Measurements from ENCODE around the gene EXOC2.

Gene EXOC2

DNA sequence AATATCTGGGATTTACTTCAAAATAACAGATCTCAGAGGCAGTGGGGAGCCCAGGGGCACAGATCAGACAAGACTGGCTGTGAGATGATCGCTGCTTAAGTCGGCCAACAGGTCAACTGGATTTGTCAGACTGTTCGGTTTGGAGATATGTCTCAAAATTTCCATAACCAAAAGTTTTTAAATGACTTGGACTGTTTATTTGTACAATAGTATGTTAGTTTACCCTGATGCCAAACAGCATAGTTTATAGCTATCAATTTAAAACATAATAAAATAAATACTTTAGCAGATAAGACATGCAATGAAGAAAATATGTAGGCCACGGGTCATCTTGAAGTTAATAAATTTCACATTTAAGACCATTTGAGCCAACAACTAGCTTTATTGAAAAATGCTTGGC, 174.7 kb downstream of the EXOC2 start:
- DNase-seq = no peak

DNA sequence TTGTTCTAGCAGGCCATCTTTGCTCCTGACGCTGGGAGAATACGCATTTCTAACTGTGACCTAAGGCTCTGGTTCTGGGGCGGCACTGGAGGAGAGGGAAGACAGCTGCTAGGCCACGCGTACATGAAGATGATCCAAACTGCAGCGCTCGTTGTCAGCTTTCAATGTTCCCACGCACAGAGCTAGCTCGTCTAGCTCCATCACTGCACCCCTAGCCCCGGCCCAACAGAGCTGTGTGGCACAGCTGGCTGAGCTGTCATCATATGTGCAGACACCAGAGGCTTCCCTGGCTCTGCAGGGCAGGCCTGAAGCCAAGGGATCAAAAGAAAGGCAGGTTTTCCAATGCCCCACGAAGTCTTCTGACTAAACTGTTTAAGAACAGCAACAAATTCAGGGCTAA, 176.7 kb downstream of the EXOC2 start:
- no peak for DNase-seq

DNA sequence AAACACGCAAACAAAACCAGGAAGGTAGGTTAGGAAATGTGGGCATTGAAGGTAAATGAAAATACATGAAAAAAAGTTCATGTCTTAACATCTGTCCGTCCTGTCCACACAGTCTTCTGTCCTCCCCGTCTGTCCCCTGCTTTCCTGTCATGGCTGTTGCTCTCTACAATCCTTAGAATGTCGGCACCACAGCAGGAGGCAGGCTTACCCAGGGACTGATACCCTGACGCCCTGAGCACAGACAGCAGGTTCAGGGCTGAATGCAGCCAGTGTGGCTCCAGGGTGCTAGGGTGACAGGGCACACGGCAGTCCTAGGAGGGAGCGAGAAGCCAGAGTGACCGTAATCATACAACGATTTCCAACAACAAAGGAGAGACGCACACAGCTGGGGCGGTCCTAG, 177.7 kb downstream of the EXOC2 start:
- no peak for DNase-seq

DNA sequence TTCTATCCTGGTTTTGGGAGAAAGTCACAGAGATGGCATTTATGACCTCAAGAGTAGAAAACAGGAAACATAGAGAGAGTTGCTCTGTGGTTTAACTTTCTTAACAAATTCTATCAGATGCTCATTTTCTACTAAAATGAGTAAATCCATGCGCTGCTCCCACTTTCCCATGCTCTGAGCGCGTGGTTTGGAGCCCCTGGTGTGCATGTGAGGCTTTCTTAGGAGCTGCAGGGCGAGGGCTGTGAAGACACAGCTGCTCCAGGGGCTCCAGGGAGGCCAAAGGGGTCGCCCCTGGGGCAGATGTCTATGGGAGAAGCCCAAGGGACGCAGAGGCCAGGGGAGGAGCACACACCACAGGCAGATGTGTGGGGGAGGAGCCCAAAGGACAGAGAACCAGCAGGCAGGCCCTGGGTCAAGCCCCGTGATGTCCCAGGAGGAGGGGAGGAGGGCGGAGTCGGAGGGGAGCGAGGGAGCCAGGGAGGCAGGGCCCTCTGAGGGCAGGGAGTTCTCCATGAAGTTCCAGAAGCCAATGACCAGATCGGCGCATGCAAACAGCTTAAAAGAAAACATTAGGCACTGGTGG, 178.5 kb downstream of the EXOC2 start:
- DNase-seq = no peak

DNA sequence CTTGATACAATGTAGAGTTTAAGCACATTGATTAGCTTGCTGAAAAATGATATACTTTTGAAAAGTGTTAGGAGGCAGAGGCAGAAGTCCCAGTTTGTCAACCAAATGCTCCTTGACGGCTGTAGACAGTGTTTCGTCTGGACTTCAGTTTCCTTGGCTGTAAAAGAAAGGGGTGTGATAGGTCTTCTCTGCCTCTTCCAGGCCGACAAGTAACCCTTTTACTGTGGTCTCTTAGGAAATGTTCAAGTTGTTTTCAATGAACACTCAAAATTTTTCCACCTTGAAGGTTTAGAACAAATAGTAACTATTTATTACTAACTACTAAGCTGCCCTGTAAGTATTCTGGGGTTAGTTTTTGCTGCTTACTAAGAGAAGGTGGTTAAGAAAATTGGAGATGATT, 179.0 kb downstream of the EXOC2 start:
- no peak for DNase-seq

DNA sequence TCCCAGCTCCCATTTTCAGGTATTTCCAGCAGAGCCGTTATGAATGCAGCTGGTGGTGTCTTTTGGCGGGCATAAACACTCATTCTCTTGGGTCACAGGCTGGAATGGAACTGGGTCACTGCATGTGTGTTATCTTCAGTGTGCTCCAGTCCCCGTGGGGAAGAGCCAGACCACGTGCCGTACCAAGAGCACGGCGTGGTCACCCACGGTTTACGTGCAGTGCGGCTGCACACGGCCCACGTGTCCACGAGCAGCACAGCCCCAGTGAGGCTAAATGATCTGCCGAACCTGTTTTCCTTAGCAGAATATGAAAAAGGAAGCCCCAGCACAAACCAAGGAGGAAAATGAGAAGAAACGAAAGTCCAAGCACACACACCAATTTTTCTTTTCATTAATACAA, 179.9 kb downstream of the EXOC2 start:
- DNase-seq = no peak

DNA sequence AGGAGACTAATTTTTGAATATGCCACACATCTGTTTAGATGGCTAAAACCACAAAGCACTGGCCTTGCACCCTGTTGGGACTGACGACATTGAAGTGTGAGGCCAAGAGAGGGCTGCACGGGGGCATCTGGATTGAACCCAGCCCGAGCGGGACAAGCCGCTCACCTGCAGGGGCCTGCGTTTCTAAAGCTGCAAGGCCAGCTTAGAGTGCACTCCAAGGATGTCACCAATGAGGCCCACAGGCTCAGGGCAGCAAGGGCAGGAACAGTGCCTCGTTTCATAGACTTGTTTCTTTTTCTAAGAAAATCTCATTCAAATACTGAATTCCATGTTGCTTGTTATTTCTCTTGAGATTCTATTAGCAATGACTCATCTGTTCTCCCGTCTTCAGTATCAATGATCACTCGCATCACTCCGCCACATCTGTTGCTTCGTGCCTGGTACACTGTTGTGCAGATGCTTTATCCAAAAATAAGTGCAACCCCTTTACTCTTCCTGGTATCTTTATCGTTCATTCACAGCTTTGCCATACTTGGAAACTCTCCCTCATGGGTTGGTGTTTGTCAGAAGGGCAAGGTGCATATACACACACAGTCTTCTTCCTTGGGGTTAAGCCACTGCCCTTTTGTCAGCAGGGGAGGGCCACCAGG, 181.3 kb downstream of the EXOC2 start:
- no peak for DNase-seq

DNA sequence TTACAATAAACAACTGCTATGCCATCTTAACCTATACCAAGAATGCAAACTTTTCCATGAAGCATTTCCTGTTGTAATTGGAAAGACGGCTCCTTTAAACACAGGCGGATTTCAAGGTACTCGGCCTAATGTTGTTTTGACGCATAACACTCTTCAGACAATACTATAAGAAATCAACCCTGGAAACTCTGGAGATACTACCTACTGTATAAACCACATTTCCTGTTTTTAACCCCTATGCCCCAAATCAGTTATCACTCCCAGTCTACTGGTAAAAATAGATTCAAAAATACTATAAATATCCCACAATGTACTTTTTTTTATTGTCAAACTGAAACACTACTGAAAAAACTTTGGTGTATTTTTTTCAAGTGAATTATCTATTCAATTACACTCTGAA, 183.3 kb downstream of the EXOC2 start:
- no peak for DNase-seq

DNA sequence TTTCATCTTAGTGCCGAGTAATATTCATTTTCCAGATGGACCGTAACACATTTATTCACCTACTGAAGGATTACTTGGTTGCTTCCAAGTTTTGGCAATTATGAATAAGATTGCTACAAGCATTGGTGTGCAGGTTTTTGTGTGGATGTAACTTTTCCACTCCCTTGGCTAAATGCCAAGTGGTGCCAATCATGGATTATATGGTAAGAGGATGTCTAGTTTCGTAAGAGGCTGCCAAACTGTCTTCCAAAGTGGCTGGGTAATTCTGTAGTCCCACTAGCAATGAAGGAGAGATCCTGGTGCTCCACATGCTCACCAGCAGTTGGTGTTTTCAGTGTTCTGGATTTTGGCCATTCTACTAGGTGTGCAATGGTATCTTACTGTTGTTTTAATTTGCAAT, 184.3 kb downstream of the EXOC2 start:
- DNase-seq = no peak

DNA sequence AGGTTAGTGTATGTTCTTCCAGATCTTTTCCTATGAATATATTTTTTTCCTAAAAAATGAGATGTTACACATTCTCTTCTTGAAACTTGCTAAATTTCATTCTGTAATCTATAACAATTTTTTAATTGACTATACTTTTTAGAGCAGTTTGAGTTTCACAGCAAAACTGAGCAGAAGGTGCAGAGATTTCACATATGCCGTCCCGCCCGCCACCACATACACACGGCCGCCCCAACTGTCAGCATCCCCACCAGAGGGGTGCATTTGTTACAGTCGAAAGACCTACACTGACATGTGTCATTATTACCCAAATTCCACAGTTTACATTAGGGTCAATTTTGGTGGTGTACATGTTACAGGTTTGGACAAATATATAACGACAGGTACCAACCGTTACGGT, 184.9 kb downstream of the EXOC2 start:
- DNase-seq = no peak

DNA sequence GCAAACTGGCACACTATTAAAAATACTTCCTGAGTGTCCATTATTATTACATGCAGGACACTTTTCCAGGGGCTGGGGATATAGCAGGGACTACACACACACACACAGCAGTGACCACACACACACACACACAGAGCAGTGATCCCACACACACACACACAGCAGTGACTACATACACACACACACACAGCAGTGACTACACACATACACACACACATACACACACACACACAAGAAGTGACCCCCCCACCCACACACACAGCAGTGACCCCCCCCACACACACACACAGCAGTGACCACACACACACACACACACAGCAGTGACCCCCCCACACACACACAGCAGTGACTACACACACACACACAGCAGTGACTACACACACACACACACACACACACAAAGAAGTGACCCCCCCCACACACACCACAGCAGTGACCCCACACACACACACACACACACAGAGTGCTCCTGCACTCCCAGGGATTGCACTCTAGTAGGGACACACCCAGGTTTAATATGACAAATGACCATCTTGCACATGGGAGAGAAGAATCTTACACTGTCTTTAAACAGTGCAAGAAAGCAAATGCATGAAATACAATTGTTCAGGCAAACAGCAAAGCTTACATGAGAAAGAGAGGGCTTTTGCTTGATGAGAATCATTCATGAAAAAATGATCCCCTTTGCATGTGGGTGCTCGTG, 185.9 kb downstream of the EXOC2 start:
- no peak for DNase-seq

DNA sequence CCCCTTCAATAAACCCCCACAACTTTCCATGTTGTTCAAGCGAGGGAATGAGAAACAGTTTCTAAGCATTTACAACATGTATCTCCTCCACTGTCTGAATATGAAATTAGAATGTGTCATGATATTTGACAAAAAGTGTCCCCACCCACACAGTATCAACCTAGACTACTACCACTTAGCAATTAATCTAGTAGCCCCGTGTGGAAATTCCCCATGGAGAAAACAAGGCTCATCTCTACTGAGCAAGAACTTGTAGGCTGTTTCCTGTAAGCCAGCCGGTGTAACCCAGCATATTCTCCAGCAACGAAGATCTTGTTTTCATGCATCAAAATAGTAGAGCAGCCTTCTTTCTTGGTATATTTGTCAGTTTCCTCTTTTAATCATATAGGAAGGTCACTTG, 186.4 kb downstream of the EXOC2 start:
- DNase-seq = no peak

DNA sequence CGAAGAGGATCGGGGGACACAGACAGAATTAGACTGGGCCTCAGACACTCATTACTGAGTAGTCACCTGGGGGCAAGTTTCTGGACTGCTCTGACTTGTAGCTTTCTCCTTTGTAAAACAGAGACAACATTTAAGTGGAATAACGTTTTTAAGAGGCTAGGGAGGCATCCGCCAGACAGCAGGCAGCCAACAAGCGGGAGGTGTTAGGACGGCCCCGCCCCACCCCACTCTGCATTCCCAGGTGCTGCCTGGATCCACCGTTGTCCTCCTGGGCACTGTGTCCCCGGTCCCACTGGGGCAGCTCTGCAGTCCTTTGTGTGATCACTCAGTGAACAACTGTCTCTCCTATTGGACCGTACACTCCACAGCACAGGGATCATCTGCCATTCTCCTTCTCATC, 187.6 kb downstream of the EXOC2 start:
- DNase-seq = no peak

DNA sequence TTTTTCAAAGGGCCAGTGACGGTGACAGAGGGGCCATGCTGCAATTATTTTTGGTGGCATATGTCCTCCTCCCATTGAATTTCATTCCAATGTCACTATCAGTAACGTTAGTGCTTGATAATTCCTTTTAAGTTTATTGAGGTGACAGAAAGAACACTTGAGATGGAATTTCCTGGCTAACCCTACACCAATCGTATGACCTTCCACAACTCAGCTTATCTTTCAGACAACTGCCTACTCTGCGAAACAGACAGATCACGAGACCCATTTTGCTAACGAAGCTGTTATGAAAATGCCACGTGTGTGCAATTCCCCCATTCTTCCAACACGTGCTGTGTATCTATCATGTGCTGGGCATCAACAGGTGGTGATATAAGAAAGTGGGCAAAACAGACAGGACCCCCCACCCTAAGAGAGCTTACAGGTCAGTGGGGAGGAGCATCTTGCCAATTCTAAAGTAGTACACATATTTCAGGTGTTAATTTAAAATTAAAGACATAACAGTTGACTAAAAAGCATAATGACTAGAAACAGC, 188.4 kb downstream of the EXOC2 start:
- DNase-seq = no peak

DNA sequence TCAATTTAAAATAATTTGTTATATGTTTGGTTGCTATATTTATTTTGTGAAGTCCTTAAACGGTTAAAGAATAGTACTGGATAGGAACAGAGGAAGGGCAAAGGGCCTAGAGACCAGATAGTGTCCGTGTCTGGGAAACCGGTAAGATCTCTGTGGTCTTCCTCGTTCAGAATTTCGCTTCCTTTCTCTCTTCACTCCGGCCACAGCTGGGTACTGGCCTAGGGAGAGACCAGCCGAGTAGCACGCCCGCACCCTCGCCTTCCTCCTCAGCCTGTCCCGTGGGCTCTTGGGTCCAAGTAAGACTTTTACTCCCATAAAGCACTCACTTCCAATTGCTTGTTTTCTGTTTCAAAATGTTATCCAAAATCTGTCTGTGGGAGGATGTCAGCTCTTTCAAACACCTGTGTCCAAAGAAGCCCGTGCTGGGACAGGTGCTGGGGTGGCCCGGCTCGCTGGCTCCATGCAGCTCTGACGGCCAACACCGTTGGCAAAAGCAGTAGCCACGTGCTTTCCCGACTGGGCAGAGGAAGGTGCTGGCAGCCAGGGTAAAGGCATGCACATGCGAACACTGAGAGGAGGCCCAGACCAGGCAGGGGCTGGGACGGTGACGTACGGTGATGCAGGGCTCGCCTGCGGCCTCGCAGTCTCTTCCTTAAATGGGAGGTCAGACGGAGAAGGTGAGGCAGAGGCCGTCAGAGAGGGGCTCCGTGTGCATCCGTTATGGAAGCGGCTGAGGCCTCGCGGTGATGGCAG, 189.2 kb downstream of the EXOC2 start:
- DNase-seq = no peak

DNA sequence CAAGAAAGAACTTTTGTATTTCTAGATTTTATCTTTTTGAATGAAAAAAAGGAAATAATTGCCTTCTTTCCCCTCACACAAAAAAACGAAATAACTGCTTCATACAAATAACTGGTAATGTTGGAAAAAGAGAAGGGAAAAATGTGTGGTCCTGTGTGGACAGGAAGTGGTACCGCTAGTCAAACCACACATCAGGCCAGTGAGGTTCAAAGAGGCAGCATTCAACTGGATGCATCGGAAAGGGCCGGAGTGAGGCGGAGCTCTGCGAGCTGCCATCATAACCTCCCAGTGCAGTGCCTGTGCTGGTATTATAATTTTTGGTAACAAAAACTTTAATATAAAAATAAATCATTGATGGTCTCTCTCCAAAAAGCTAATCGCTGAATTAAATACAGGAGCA, 190.2 kb downstream of the EXOC2 start:
- DNase-seq = no peak

DNA sequence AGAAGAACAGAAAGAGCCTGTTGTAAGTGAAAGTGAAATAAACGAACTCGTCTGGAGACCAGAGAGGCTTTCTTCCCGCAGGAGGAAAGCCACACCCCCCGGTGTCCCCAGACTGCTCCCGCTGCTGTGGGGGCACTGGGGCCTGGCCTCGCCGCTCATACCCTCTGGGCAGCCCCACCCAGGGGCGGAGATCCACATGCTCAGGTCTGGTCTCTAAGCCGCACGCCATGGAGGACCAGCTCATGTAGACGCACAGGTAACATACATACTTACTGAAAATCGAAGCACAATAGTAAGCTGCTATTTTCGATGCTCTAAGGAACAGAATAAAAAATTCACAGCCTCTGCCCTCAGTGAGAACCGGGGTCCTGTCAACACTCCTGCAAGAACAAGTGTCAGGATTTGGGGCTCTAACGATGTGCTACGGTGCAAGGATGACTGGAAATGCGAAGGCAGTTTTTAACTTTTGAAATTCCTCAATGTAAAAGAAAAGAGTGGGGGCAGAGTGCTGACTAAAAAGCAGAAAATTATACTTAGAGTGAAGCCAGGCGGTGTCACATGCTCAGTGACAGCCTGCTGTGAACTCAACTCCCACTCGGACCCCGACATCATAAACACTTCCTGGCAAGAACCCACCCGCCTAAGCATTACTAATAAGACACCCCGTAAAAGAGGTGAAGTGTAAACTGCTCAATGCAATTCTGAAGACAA, 190.9 kb downstream of the EXOC2 start:
- no peak for DNase-seq

DNA sequence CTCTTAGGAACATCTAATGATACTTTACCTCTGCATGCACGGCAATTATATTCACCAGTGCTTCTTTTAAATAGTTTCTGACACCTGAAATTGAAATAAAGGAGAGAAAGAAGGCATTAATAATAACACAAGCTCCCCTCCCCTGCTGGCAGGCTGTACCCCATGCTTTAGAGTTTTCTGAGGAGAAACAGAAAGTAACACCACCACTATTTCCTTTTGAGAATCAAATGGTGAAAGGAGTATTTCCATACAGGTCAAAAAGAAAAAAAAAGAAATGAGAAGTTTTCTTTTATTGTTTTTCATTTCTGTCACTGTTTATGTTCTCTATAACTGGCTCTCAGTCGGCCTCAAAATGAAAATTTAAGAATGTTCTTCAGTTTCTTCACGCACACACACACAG, 193.3 kb downstream of the EXOC2 start:
- no peak for DNase-seq

DNA sequence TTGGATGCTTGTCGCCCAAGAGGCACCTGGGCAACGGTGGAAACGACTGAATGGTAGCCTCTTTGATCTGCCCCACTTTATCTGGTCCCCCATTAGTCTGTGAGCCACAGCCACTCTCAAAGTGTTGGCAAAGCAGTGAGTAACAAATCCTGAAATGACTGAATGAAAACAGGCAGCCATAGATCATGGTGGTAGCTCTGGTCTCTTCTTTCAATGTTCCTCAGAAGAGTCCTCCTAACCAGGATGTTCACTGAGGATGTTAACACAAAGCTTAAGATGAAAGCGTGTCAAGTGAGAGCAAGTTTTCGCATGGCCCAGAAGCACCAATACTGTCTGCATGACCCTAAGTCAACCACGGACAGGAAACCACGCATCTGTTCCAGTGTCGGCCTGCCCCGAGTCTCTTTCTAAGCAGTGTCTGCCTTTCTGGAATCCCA, 194.1 kb downstream of the EXOC2 start:
- DNase-seq = no peak

DNA sequence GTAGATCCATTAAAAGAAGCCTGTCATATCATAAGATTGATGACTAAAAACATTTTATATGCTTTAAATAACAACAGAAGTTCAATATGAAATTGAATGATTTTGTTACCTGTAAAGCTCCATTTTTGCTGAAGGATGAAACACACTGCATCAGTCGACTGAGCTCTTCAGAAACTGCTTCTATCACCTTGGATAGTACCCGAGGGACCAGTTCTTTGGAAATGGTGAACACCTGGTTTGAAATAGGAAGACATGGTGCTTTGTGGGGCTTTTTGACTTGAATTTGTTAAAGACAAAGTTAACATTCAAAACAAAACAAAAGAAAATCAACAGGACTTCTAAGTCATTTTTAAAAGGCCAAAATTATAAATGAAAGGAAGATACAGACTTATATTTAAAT, 195.7 kb downstream of the EXOC2 start:
- DNase-seq = no peak

DNA sequence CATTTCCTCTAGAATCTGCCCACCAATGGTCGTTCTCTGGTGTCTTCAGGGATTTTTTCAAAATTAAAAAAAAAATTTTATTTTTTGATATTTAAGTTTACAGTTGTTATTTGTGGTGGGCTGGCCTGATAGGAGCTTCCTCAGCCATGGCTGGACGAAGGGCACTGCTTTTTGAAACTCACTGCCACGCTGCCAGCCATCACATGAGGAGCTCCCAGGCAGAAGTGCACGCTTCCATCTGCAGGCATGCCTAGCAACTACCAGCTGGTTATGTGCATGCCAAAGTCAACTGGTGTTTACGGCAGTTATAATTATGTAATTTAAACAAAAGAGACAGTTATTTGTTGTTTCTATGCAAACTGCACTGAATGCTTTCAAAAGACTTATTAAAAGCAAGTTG, 196.3 kb downstream of the EXOC2 start:
- no peak for DNase-seq

DNA sequence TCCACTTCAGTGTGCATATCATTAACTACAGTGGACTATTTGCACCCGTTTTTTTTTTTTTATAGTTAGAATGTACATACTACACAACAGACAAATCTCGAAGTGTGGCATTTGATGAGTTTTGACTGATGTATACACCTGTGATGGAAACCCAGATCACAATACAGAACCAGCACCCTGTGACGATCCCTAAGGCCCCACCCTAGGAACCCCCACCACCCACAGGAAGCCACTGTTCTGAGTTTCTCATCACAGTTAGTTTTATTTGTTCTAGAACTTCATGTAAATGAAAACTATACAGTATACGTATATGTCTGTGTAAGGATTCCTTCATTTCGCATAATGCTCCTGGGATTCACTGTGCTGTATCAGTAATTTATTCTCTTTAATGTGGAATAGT, 198.5 kb downstream of the EXOC2 start:
- no peak for DNase-seq

DNA sequence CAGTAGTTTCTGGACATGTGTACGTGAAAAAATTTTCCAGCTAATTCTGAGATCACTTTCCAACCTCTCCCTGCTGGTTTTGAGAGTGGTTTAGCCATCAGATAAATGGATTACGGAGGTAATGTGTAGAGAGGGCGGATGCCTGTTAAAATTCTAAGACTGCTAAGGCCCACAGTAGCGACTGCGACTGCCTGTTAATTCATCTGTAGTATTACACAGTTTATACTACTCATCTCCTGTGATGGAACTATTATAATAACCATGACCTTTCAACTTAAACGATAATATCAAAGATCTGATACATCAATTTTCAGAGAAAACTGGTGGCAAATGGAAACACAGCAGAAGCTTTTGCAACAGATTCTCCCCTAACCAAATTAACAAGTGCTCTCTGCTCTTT, 199.1 kb downstream of the EXOC2 start:
- no peak for DNase-seq

Data from NCI-H1930 (cell line).